Small intestine (tissue), 7 donors: ENCODE results near the gene NKTR. TPM values are rescaled to one million over a fixed set of nuclear protein-coding genes. Genes with fewer than 3 reads are reported as not detected.

ENCODE experiments used
- DNase-seq, 2 donors: peaks; one replicate each; pipeline versions ENCODE4 v3.0.0 to v3.0.0-alpha.2; 2013
- FAIRE-seq: peaks from 2 replicates; lab custom pipeline; 2012; peaks lifted over from hg19 to GRCh38; lab: Jason Lieb, UNC
- H3K27ac ChIP-seq, 3 donors: one replicate each; pipeline ENCODE4 v1.5.1; 2013; ENCODE audit warnings: low read length in 2 of 3, mild to moderate bottlenecking in 2 of 3, control low read depth in 1 of 3, inconsistent platforms in 1 of 3, low read depth in 1 of 3, moderate library complexity in 1 of 3
- H3K27me3 ChIP-seq, 3 donors: one replicate each; pipeline ENCODE4 v1.6.1; 2013; ENCODE audit warnings: low read length in 3 of 3, inconsistent platforms in 1 of 3; ENCODE audit not compliant: control insufficient read depth in 3 of 3, insufficient read depth in 3 of 3
- H3K36me3 ChIP-seq, 3 donors: one replicate each; pipeline ENCODE4 v1.6.1; 2013; ENCODE audit warnings: low read length in 3 of 3, inconsistent platforms in 1 of 3, low read depth in 1 of 3, mild to moderate bottlenecking in 1 of 3, moderate library complexity in 1 of 3; ENCODE audit not compliant: control insufficient read depth in 3 of 3, insufficient read depth in 2 of 3
- H3K4me1 ChIP-seq, 3 donors: one replicate each; pipeline ENCODE4 v1.6.1; 2013; ENCODE audit warnings: low read length in 2 of 3, inconsistent platforms in 1 of 3, low read depth in 1 of 3, mild to moderate bottlenecking in 1 of 3, moderate library complexity in 1 of 3; ENCODE audit not compliant: control insufficient read depth in 3 of 3, insufficient read depth in 2 of 3
- H3K4me3 ChIP-seq, 3 donors: one replicate each; pipeline ENCODE4 v1.5.1; 2013; ENCODE audit warnings: low read length in 3 of 3, control low read depth in 1 of 3, inconsistent platforms in 1 of 3, low read depth in 1 of 3, mild to moderate bottlenecking in 1 of 3, moderate library complexity in 1 of 3
- H3K9me3 ChIP-seq, 2 donors: one replicate each; pipeline ENCODE4 v1.6.1; 2013; ENCODE audit warnings: low read depth in 1 of 2, low read length in 1 of 2; ENCODE audit not compliant: control insufficient read depth in 2 of 2, insufficient read depth in 1 of 2
- WGBS, 3 donors: extraction: QIAGEN DNeasy Blood & Tissue Kit; methylation state at CpG; one replicate each; pipeline ENCODE4 v1.1.7; 2013; 5-methylcytosine and 5-hydroxymethylcytosine counted together
- polyA plus RNA-seq, 4 donors: library from polyadenylated mRNA; stranded (reverse) in 3 of 4; unstranded in 1 of 4; fragments of 200-250 nt in 3 of 4; fragments of 120-200 nt in 1 of 4; gene quantifications; one replicate each; pipeline versions ENCODE4 v1.2.1 to v1.2.3, GENCODE V29; 2013
- donor health status: healthy with polysubstance abuse.
- donor health status: control.
- donor health status: control.
- donor health status: Bipolar disorder and iron deficiency.
- donor health status: healthy.

Gene NKTR
- polyA plus RNA-seq, 4 donors = 11.3 to 122 (median 18.3) TPM

DNA sequence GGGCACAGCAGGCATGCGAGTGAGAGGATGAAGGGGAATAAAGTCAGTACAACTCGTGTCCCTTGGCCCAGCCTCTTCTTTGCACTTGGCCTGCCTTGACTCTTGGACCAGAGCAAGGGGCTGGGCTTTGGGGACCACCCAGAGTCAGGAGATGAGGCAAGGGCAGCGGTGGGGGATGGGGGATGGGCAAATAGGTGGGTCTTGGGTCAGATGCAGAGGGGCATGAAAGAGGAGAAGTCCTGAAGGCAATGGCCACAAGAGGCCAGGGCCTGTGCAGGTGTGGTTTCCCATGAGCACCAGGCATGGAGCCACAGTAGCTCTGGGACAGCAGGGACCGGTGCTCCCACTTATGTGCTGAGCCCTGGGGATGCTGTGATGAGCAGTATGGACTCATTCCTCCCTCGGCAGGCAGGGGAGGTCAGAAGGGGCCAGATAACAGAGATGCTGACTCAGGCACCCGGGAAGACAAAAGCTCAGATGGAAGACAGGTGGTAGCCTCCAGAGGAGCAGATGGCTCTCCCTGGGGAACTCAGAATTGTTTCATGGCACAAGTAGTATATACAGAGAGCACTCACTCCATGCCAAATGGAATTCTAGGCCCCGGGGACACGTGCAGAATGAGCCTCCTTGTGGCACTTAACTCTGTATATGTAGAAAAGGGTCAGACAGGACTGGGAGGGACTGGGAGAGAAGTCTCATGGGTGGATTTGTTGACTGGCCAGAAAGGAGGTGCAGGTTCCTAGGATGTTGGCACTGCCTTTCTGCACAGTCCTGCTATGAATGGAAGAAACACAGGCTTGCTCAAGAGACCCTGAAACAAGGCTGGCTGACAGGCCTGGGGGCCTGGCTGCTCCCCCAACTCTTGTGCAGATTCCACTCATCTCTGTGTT is 67.3 kb downstream of the NKTR start:
- FAIRE-seq = no peak
- DNase-seq = no peak
- 47 to 49% (median 48%) methylated on average over 8 of the region's 8 CpGs for WGBS, 3 donors

DNA sequence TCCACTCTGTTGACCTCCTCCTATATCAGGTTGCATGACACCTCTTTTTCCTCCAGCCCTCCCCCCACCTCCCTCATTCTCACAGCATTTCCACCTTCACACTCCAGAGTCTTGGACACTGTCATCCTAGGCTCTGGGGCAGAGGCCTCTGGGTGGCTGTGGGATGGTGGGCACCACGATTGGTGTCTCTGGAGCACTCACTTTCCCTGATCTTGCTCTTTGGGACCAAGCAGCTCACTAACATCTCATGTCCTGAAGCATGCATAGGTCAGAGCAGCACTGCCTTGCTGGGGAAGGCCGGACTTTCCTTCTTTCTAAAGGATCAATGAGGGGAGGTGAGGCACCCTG is 67.9 kb downstream of the NKTR start:
- H3K4me1 ChIP-seq = no peaks in the 10 kb centered on the region
- no peak overlapping the region for H3K4me3 ChIP-seq
- H3K27me3 ChIP-seq = peaks cover 0 to 2% (median 0%) of the 10 kb centered on the region in 3 donors
- no peak for FAIRE-seq
- no peak overlapping the region for H3K27ac ChIP-seq
- DNase-seq = no peak
- H3K9me3 ChIP-seq = no peaks in the 10 kb centered on the region
- no peaks in the 10 kb centered on the region for H3K36me3 ChIP-seq
- 67 to 82% (median 68%) methylated on average over 2 of the region's 2 CpGs for WGBS, 3 donors

More for the DNA sequence above, 67.3 kb downstream of the NKTR start:
- H3K4me3 ChIP-seq = no peak overlapping the region
- no peaks in the 10 kb centered on the region for H3K9me3 ChIP-seq
- no peaks in the 10 kb centered on the region for H3K4me1 ChIP-seq
- H3K27me3 ChIP-seq = peaks cover 0 to 2% (median 0%) of the 10 kb centered on the region in 3 donors
- H3K27ac ChIP-seq = no peak overlapping the region
- no peaks in the 10 kb centered on the region for H3K36me3 ChIP-seq

DNA sequence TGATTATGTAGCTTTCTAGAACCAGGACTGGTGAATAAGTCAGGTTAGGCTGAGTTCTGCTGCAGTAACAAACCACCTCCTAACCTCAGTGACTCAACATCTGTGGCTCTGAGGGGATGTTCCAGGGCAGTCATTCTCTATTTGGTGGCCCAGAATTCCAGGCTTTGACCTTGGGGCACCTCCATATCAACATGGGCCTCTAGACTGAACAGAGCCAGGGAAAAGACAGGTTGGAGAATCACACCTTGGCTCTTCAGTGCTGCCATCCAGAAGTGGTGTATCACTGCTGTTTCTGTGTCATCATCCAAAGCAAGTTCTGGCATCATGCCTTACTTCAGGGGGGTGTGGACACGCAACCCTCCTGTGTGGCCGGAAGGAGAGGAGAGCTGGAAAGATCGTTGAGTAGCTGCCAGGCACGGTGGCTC is 68.3 kb downstream of the NKTR start:
- Histone ChIP-seq H3K4me3 (no peak overlapping the region), H3K27ac (no peak overlapping the region), H3K36me3 (no peaks in the 10 kb centered on the region), H3K9me3 (no peaks in the 10 kb centered on the region), H3K4me1 (no peaks in the 10 kb centered on the region), H3K27me3 (peaks cover 0 to 2% (median 0%) of the 10 kb centered on the region in 3 donors)
- FAIRE-seq = no peak
- no peak for DNase-seq
- WGBS, 3 donors = 76 to 84% (median 76%) methylated on average over 4 of the region's 4 CpGs

DNA sequence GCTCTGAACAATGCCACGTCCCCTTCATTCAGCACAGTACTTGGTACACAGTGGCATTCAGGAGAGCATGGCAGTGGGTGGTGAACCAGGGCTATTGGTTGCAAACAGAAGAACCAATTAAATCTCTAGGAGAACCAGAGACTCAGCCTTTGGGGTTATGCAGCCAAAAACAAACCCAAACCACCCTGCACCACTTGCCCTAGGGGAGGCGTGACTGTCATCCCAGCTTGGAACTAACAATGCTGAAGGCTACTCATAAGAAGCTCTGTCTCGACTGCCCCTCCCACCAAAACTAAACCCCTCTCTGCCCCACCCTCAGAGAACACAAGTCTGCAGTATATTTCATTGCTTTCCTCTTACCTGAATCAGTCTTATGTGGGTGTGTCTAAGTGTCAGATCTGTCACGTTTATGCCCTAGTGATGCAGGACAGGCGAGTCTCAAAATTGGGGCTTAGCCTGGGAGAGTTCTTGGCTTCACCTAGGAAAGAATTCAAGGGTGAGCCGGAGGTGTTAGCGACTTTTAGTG is 69.6 kb downstream of the NKTR start:
- WGBS, 3 donors = 67 to 81% (median 71%) methylated on average over 7 of the region's 7 CpGs
- DNase-seq (no peak), FAIRE-seq (no peak)
- Histone ChIP-seq H3K36me3 (no peaks in the 10 kb centered on the region), H3K4me1 (no peaks in the 10 kb centered on the region), H3K9me3 (no peaks in the 10 kb centered on the region), H3K27me3 (peaks cover 0 to 2% (median 0%) of the 10 kb centered on the region in 3 donors), H3K27ac (no peak overlapping the region), H3K4me3 (no peak overlapping the region)

DNA sequence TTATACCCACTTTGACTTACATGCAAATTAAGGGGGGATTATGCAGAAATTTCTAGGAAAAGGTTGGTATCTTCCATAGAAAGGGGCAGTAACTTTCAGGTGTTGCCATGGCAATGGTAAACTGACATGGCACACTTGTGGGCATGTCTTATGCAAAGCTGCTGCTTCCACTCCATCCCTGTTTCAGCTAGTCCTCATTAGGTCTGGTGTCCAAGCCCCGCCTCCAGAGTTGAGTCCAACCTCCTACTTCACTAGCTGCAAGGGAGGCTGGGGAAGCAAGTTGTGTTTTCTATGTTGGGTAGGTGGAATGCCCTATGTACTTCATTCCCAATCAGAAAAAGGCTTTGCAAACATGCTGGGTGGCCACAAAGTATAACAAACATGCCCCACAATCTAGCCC is 70.2 kb downstream of the NKTR start:
- Histone ChIP-seq H3K27ac (no peak overlapping the region), H3K9me3 (peaks cover 0 to under 1% of the 10 kb centered on the region in 2 donors), H3K4me1 (no peaks in the 10 kb centered on the region), H3K36me3 (no peaks in the 10 kb centered on the region), H3K27me3 (peaks cover 0 to 2% (median 0%) of the 10 kb centered on the region in 3 donors), H3K4me3 (no peak overlapping the region)
- FAIRE-seq (no peak), DNase-seq (no peak)
- WGBS, 3 donors = 78 to 95% (median 88%) methylated on average over 1 of the region's 1 CpG

DNA sequence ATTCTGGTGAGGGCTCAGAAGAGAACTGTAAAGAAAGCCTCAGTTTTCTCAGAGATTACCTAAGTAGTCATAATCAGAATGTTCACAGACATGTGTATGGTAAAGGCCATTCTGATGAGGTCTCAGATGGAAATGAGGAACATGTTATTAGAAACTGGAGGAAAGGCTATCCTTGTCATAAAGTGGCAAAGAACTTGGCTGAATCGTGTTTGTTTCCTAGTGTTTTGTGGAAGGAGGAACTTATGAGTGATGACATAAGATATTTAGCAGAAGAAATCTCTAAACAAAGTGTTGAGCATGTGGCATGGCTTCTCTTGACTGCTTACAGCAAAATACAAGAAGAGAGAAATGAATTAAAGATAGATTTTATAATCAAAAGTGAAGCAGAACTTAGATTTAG is 72.0 kb downstream of the NKTR start:
- FAIRE-seq (no peak), DNase-seq (no peak)
- H3K4me3 ChIP-seq = no peak overlapping the region
- WGBS, 3 donors = 32 to 55% (median 50%) methylated on average over 1 of the region's 1 CpG
- H3K27me3 ChIP-seq = no peaks in the 10 kb centered on the region
- no peak overlapping the region for H3K27ac ChIP-seq
- H3K36me3 ChIP-seq = no peaks in the 10 kb centered on the region
- H3K9me3 ChIP-seq = peaks cover 0 to 7% of the 10 kb centered on the region in 2 donors
- H3K4me1 ChIP-seq = no peaks in the 10 kb centered on the region

DNA sequence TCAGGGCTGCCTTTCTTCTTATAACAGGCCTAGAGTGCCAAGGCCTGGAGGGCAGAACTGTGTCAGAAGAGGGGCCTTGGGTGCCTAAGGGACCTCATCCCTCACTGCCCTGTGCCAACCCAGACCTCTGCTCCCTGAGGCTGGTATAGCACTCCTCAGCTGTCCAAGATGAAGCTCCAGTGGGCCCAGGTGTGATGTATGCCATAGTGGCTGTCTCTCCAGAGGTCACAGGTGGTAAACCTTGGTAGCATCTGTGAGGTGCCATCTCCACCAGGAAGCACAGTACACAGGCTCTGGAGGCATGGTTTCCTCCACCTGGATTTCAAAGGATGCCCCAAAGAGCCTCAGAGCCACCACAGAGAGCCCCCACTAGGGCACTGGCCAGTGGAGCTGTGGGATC is 72.6 kb downstream of the NKTR start:
- Histone ChIP-seq H3K9me3 (peaks cover 0 to 7% of the 10 kb centered on the region in 2 donors), H3K4me3 (no peak overlapping the region), H3K36me3 (no peaks in the 10 kb centered on the region), H3K4me1 (no peaks in the 10 kb centered on the region), H3K27me3 (no peaks in the 10 kb centered on the region), H3K27ac (no peak overlapping the region)
- no peak for FAIRE-seq
- DNase-seq = no peak

DNA sequence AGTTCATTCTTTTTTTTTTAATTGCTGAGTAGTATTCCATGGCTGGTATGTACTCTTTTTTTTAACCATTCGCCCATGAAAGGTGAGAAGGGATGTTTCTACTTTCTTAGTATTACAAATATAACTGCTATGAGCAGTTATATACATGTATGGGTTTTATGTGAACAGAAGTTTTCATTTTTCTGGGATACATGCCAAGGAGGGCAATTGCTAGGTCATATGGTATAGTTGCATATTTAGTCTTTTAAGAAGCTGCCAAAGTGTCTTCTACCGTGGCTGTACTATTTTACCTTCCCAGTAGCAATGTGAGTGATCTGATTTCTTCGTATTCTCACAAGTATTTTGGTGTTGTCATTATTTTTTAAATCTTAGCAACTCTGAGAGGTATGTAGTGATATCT is 73.7 kb downstream of the NKTR start:
- FAIRE-seq = no peak
- peaks cover 0 to 11% of the 10 kb centered on the region in 2 donors for H3K9me3 ChIP-seq
- no peak for DNase-seq
- WGBS, 3 donors = 50 to 54% (median 53%) methylated on average over 3 of the region's 3 CpGs
- no peaks in the 10 kb centered on the region for H3K27me3 ChIP-seq
- H3K36me3 ChIP-seq = no peaks in the 10 kb centered on the region
- no peak overlapping the region for H3K4me3 ChIP-seq
- no peaks in the 10 kb centered on the region for H3K4me1 ChIP-seq
- H3K27ac ChIP-seq = no peak overlapping the region
